ENCODE measurements around the gene APLP2.

The APLP2 gene

GRCh38 chr11:130050257-130050656, 19.4 kb upstream of the APLP2 start:
- Histone ChIP-seq H3K27ac (ENCODE audit: low read length) (no peak overlapping the region), H3K27me3 (ENCODE audit: insufficient read depth, low read length, poor library complexity) (peaks cover 6% of the 10 kb centered on the region), H3K9me3 (ENCODE audit: insufficient read depth, low read length, severe bottlenecking) (no peaks in the 10 kb centered on the region), H3K4me1 (ENCODE audit: insufficient read depth, low read length) (no peaks in the 10 kb centered on the region), H3K79me2 (ENCODE audit: insufficient read depth, low read length) (no peaks in the 10 kb centered on the region), H3K9ac (ENCODE audit: low read depth, low read length) (no peak overlapping the region), H3K4me3 (ENCODE audit: low read depth in 1 of 2, low read length in 2 of 2) (no peak overlapping the region), H4K20me1 (ENCODE audit: insufficient read depth, low read length) (no peaks in the 10 kb centered on the region), H3K36me3 (ENCODE audit: insufficient read depth, low read length) (no peaks in the 10 kb centered on the region), H2AFZ (ENCODE audit: low read depth, low read length) (no peak overlapping the region), H3K4me2 (ENCODE audit: insufficient read depth, low read length) (no peak overlapping the region)
- ATAC-seq (ENCODE audit: insufficient read depth, low read depth), result no peak
- DNase-seq, result no peak
- no peak for TF ChIP-seq EZH2 (IDR thresholded peaks at IDR 0.05; ENCODE audit: borderline replicate concordance, low read depth, low read length, severe bottlenecking)
- TF ChIP-seq, protein P1, sequence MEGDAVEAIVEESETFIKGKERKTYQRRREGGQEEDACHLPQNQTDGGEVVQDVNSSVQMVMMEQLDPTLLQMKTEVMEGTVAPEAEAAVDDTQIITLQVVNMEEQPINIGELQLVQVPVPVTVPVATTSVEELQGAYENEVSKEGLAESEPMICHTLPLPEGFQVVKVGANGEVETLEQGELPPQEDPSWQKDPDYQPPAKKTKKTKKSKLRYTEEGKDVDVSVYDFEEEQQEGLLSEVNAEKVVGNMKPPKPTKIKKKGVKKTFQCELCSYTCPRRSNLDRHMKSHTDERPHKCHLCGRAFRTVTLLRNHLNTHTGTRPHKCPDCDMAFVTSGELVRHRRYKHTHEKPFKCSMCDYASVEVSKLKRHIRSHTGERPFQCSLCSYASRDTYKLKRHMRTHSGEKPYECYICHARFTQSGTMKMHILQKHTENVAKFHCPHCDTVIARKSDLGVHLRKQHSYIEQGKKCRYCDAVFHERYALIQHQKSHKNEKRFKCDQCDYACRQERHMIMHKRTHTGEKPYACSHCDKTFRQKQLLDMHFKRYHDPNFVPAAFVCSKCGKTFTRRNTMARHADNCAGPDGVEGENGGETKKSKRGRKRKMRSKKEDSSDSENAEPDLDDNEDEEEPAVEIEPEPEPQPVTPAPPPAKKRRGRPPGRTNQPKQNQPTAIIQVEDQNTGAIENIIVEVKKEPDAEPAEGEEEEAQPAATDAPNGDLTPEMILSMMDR (IDR thresholded peaks at IDR 0.05; ENCODE audit: borderline replicate concordance, extremely low read depth, low read length, poor library complexity, severe bottlenecking), result no peak

DNA sequence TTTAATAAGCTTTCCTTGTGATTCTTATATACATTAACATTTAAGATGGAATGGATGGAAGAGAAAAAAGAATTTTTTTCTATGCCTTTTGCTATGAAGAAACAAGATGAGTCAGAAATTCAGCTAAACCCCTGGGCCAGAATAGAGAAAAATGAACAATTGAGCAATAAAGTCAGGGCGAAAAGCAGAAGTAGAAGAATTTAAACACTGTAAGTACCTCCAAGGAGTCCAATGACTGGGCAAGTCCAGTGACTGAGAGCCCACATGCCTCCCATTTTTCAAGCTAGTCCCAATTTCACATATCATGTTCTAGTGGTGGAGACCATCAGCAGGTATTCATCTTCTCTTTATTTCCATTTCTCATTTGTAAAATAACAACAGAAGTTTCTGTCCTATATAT, 18.6 kb upstream of the APLP2 start:
- Histone ChIP-seq H3K27me3 (ENCODE audit: insufficient read depth, low read length, poor library complexity) (peaks cover 6% of the 10 kb centered on the region), H3K4me3 (ENCODE audit: low read depth in 1 of 2, low read length in 2 of 2) (no peak overlapping the region), H3K36me3 (ENCODE audit: insufficient read depth, low read length) (no peaks in the 10 kb centered on the region), H2AFZ (ENCODE audit: low read depth, low read length) (no peak overlapping the region), H3K9me3 (ENCODE audit: insufficient read depth, low read length, severe bottlenecking) (no peaks in the 10 kb centered on the region), H3K4me1 (ENCODE audit: insufficient read depth, low read length) (no peaks in the 10 kb centered on the region), H3K9ac (ENCODE audit: low read depth, low read length) (no peak overlapping the region), H3K4me2 (ENCODE audit: insufficient read depth, low read length) (no peak overlapping the region), H3K79me2 (ENCODE audit: insufficient read depth, low read length) (no peaks in the 10 kb centered on the region), H4K20me1 (ENCODE audit: insufficient read depth, low read length) (no peaks in the 10 kb centered on the region), H3K27ac (ENCODE audit: low read length) (no peak overlapping the region)
- no peak for ATAC-seq (ENCODE audit: insufficient read depth, low read depth)
- TF ChIP-seq, protein P1 (IDR thresholded peaks at IDR 0.05; ENCODE audit: borderline replicate concordance, extremely low read depth, low read length, poor library complexity, severe bottlenecking), result no peak
- TF ChIP-seq EZH2 (IDR thresholded peaks at IDR 0.05; ENCODE audit: borderline replicate concordance, low read depth, low read length, severe bottlenecking), result no peak
- no peak for DNase-seq

- Histone ChIP-seq H3K4me3 (ENCODE audit: low read depth in 1 of 2, low read length in 2 of 2) (no peak overlapping the region), H2AFZ (ENCODE audit: low read depth, low read length) (no peak overlapping the region), H4K20me1 (ENCODE audit: insufficient read depth, low read length) (no peaks in the 10 kb centered on the region), H3K79me2 (ENCODE audit: insufficient read depth, low read length) (no peaks in the 10 kb centered on the region), H3K4me1 (ENCODE audit: insufficient read depth, low read length) (no peaks in the 10 kb centered on the region), H3K27ac (ENCODE audit: low read length) (no peak overlapping the region), H3K4me2 (ENCODE audit: insufficient read depth, low read length) (no peak overlapping the region), H3K9me3 (ENCODE audit: insufficient read depth, low read length, severe bottlenecking) (no peaks in the 10 kb centered on the region), H3K9ac (ENCODE audit: low read depth, low read length) (no peak overlapping the region), H3K36me3 (ENCODE audit: insufficient read depth, low read length) (no peaks in the 10 kb centered on the region), H3K27me3 (ENCODE audit: insufficient read depth, low read length, poor library complexity) (peaks cover 9% of the 10 kb centered on the region)
- TF ChIP-seq, protein P1 (IDR thresholded peaks at IDR 0.05; ENCODE audit: borderline replicate concordance, extremely low read depth, low read length, poor library complexity, severe bottlenecking), result no peak
- TF ChIP-seq EZH2 (IDR thresholded peaks at IDR 0.05; ENCODE audit: borderline replicate concordance, low read depth, low read length, severe bottlenecking), result no peak
- DNase-seq (no peak), ATAC-seq (ENCODE audit: insufficient read depth, low read depth) (no peak)
Measured at GRCh38 chr11:130052567-130052966, 17.1 kb upstream of the APLP2 start.

GRCh38 chr11:130054966-130055365, 14.7 kb upstream of the APLP2 start:
- Histone ChIP-seq H3K4me2 (ENCODE audit: insufficient read depth, low read length) (no peak overlapping the region), H3K79me2 (ENCODE audit: insufficient read depth, low read length) (no peaks in the 10 kb centered on the region), H3K36me3 (ENCODE audit: insufficient read depth, low read length) (no peaks in the 10 kb centered on the region), H2AFZ (ENCODE audit: low read depth, low read length) (no peak overlapping the region), H3K27ac (ENCODE audit: low read length) (no peak overlapping the region), H3K9ac (ENCODE audit: low read depth, low read length) (no peak overlapping the region), H3K4me3 (ENCODE audit: low read depth in 1 of 2, low read length in 2 of 2) (no peak overlapping the region), H3K4me1 (ENCODE audit: insufficient read depth, low read length) (no peaks in the 10 kb centered on the region), H3K9me3 (ENCODE audit: insufficient read depth, low read length, severe bottlenecking) (no peaks in the 10 kb centered on the region), H4K20me1 (ENCODE audit: insufficient read depth, low read length) (no peaks in the 10 kb centered on the region), H3K27me3 (ENCODE audit: insufficient read depth, low read length, poor library complexity) (peaks cover 15% of the 10 kb centered on the region)
- TF ChIP-seq, protein P1 (IDR thresholded peaks at IDR 0.05; ENCODE audit: borderline replicate concordance, extremely low read depth, low read length, poor library complexity, severe bottlenecking), result no peak
- TF ChIP-seq EZH2 (IDR thresholded peaks at IDR 0.05; ENCODE audit: borderline replicate concordance, low read depth, low read length, severe bottlenecking), result no peak
- no peak for ATAC-seq (ENCODE audit: insufficient read depth, low read depth)
- DNase-seq, result no peak

Data from DND-41 (cell line).